ENCODE data around the gene CPEB1.
"Not testable (repeated sequence)": the region's sequence is repeated elsewhere in the genome, so short reads cannot be mapped to it uniquely, and the experiment has no call there.

The CPEB1 gene

DNA sequence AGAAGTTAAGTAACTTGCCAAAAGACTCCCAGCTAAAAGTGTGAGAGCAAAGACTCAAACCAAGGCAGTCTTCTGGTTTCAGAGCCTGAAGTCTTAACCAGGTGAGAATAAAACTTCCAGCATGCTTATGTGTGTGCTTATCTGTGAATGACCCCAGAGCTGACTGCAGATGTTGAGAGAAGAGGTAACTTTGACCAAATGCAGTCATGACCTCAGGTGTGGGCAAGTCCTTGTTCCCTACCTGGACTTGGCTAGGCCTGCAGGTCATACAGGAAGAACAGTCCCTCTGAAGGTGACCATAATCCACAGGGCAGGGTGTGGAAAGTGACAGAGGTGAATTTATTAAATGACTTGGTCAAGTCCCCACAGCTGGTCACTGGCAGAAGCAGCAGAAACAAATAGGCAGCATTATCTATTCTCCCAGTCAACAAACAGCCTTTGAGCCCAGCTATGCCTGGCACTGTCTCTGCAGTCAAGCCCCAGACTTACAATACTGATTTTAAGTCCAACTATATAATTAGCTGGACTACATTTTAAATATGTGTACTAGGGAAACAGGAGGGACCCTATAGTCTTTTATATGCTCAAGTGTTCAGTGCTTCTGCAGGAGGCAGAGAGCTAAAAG, 3.0 kb upstream of the CPEB1 start:
- Histone ChIP-seq H3K4me3 (ENCODE audit: insufficient read depth, low read depth, low read length) (no peak overlapping the region), H3K27me3 (ENCODE audit: control insufficient read depth, insufficient read depth, low read length, poor library complexity, severe bottlenecking) (peaks cover 59% of the 10 kb centered on the region), H3K4me1 (ENCODE audit: control insufficient read depth, insufficient read depth, low read length) (peaks cover 9% of the 10 kb centered on the region), H3K27ac (ENCODE audit: insufficient read depth, low read depth, low read length, poor library complexity, severe bottlenecking) (no peak overlapping the region), H3K36me3 (ENCODE audit: control insufficient read depth, insufficient read depth, low read length) (no peaks in the 10 kb centered on the region), H3K9me3 (ENCODE audit: control insufficient read depth, low read length) (no peaks in the 10 kb centered on the region)

GRCh38 chr15:82649226-82649999, 2.2 kb upstream of the CPEB1 start:
- peaks cover 66% of the 10 kb centered on the region for H3K27me3 ChIP-seq (ENCODE audit: control insufficient read depth, insufficient read depth, low read length, poor library complexity, severe bottlenecking)
- WGBS, 2 experiments: 89 to 91% methylated on average over 11 of the region's 11 CpGs
- H3K9me3 ChIP-seq (ENCODE audit: control insufficient read depth, low read length): no peaks in the 10 kb centered on the region
- H3K4me1 ChIP-seq (ENCODE audit: control insufficient read depth, insufficient read depth, low read length): peaks cover 9% of the 10 kb centered on the region
- no peak overlapping the region for H3K4me3 ChIP-seq (ENCODE audit: insufficient read depth, low read depth, low read length)
- no peaks in the 10 kb centered on the region for H3K36me3 ChIP-seq (ENCODE audit: control insufficient read depth, insufficient read depth, low read length)
- H3K27ac ChIP-seq (ENCODE audit: insufficient read depth, low read depth, low read length, poor library complexity, severe bottlenecking): no peak overlapping the region

- 14 to 15% methylated on average over 41 of the region's 41 CpGs for WGBS, 2 experiments
- H3K36me3 ChIP-seq (ENCODE audit: control insufficient read depth, insufficient read depth, low read length): no peaks in the 10 kb centered on the region
- peaks cover 76% of the 10 kb centered on the region for H3K27me3 ChIP-seq (ENCODE audit: control insufficient read depth, insufficient read depth, low read length, poor library complexity, severe bottlenecking)
- H3K4me1 ChIP-seq (ENCODE audit: control insufficient read depth, insufficient read depth, low read length): peaks cover 12% of the 10 kb centered on the region
- H3K9me3 ChIP-seq (ENCODE audit: control insufficient read depth, low read length): no peaks in the 10 kb centered on the region
- peak overlapping the region; percentile 28 for H3K4me3 ChIP-seq (ENCODE audit: insufficient read depth, low read depth, low read length)
- H3K27ac ChIP-seq (ENCODE audit: insufficient read depth, low read depth, low read length, poor library complexity, severe bottlenecking): no peak overlapping the region
These were observed 1.3 kb upstream of the CPEB1 start for GRCh38 chr15:82648257-82649103.

GRCh38 chr15:82647835-82648256, 683 bp upstream of the CPEB1 start:
- no peaks in the 10 kb centered on the region for H3K36me3 ChIP-seq (ENCODE audit: control insufficient read depth, insufficient read depth, low read length)
- peaks cover 73% of the 10 kb centered on the region for H3K27me3 ChIP-seq (ENCODE audit: control insufficient read depth, insufficient read depth, low read length, poor library complexity, severe bottlenecking)
- no peaks in the 10 kb centered on the region for H3K9me3 ChIP-seq (ENCODE audit: control insufficient read depth, low read length)
- peaks cover 12% of the 10 kb centered on the region for H3K4me1 ChIP-seq (ENCODE audit: control insufficient read depth, insufficient read depth, low read length)
- peak overlapping the region; percentile 28 for H3K4me3 ChIP-seq (ENCODE audit: insufficient read depth, low read depth, low read length)
- WGBS, 2 experiments: 1% methylated on average over 49 of the region's 49 CpGs
- H3K27ac ChIP-seq (ENCODE audit: insufficient read depth, low read depth, low read length, poor library complexity, severe bottlenecking): no peak overlapping the region

- H3K36me3 ChIP-seq (ENCODE audit: control insufficient read depth, insufficient read depth, low read length): no peaks in the 10 kb centered on the region
- peaks cover 79% of the 10 kb centered on the region for H3K27me3 ChIP-seq (ENCODE audit: control insufficient read depth, insufficient read depth, low read length, poor library complexity, severe bottlenecking)
- 31% methylated on average over 56 of the region's 56 CpGs for WGBS, 2 experiments
- peak overlapping the region; percentile 3 for H3K4me3 ChIP-seq (ENCODE audit: insufficient read depth, low read depth, low read length)
- no peak overlapping the region for H3K27ac ChIP-seq (ENCODE audit: insufficient read depth, low read depth, low read length, poor library complexity, severe bottlenecking)
- H3K9me3 ChIP-seq (ENCODE audit: control insufficient read depth, low read length): no peaks in the 10 kb centered on the region
- peaks cover 12% of the 10 kb centered on the region for H3K4me1 ChIP-seq (ENCODE audit: control insufficient read depth, insufficient read depth, low read length)
These were observed 716 bp downstream of the CPEB1 start for GRCh38 chr15:82646250-82647044.

DNA sequence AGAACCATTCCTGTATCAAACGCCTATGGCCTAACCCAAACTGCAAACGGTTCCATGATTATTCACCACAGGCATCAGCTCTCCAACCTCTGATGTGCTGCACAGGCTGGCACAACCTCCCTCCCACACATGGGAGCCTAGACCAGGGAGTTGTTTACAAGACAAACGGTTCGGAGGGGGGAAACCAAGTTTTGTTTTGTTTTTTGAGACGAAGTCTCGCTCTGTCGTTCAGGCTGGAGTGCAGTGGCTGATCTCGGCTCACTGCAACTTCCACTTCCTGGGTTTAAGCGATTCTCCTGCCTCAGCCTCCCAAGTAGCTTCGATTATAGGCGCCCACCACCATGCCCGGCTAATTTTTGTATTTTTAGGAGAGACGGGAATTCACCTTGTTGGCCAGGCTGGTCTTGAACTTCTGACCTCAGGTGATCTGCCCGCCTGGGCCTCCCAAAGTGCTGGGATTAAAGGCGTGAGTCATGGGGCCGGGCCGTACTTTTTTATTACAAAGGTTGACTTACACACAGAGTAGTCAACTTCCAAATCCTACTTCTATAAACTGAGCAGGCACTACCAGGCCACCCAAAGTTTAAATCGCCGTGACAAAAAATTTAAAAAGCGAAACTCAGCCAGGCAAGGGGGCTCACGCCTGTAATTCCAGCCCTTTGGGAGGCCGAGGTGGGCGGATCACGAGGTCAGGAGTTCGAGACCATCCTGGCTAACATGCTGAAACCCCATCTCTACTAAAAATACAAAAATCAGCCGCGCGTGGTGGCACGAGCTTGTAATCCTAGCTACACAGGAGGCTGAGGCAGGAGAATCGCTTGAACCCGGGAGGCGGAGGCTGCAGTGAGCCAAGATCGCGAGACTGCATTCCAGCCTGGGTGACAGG, 2.0 kb downstream of the CPEB1 start:
- Histone ChIP-seq H3K27me3 (ENCODE audit: control insufficient read depth, insufficient read depth, low read length, poor library complexity, severe bottlenecking) (peaks cover 85% of the 10 kb centered on the region), H3K4me1 (ENCODE audit: control insufficient read depth, insufficient read depth, low read length) (peaks cover 12% of the 10 kb centered on the region)
- 91 to 93% methylated on average over 34 of the region's 34 CpGs for WGBS, 2 experiments
- not testable (repeated sequence) for H3K36me3 ChIP-seq (ENCODE audit: control insufficient read depth, insufficient read depth, low read length); H3K4me3 ChIP-seq (ENCODE audit: insufficient read depth, low read depth, low read length); H3K27ac ChIP-seq (ENCODE audit: insufficient read depth, low read depth, low read length, poor library complexity, severe bottlenecking); H3K9me3 ChIP-seq (ENCODE audit: control insufficient read depth, low read length)

- H3K36me3 ChIP-seq (ENCODE audit: control insufficient read depth, insufficient read depth, low read length): no peaks in the 10 kb centered on the region
- H3K4me3 ChIP-seq (ENCODE audit: insufficient read depth, low read depth, low read length): no peak overlapping the region
- no peaks in the 10 kb centered on the region for H3K9me3 ChIP-seq (ENCODE audit: control insufficient read depth, low read length)
- no peak overlapping the region for H3K27ac ChIP-seq (ENCODE audit: insufficient read depth, low read depth, low read length, poor library complexity, severe bottlenecking)
- peaks cover 12% of the 10 kb centered on the region for H3K4me1 ChIP-seq (ENCODE audit: control insufficient read depth, insufficient read depth, low read length)
- 78 to 82% methylated on average over 3 of the region's 3 CpGs for WGBS, 2 experiments
- H3K27me3 ChIP-seq (ENCODE audit: control insufficient read depth, insufficient read depth, low read length, poor library complexity, severe bottlenecking): peaks cover 85% of the 10 kb centered on the region
These were observed 3.2 kb downstream of the CPEB1 start for GRCh38 chr15:82643992-82644391.

- no peak overlapping the region for H3K4me3 ChIP-seq (ENCODE audit: insufficient read depth, low read depth, low read length)
- peaks cover 80% of the 10 kb centered on the region for H3K27me3 ChIP-seq (ENCODE audit: control insufficient read depth, insufficient read depth, low read length, poor library complexity, severe bottlenecking)
- peaks cover 5% of the 10 kb centered on the region for H3K4me1 ChIP-seq (ENCODE audit: control insufficient read depth, insufficient read depth, low read length)
- no peak overlapping the region for H3K27ac ChIP-seq (ENCODE audit: insufficient read depth, low read depth, low read length, poor library complexity, severe bottlenecking)
- H3K9me3 ChIP-seq (ENCODE audit: control insufficient read depth, low read length): no peaks in the 10 kb centered on the region
- 79 to 88% methylated on average over 3 of the region's 3 CpGs for WGBS, 2 experiments
- H3K36me3 ChIP-seq (ENCODE audit: control insufficient read depth, insufficient read depth, low read length): no peaks in the 10 kb centered on the region
These were observed 4.5 kb downstream of the CPEB1 start for GRCh38 chr15:82642656-82643055.

DNA sequence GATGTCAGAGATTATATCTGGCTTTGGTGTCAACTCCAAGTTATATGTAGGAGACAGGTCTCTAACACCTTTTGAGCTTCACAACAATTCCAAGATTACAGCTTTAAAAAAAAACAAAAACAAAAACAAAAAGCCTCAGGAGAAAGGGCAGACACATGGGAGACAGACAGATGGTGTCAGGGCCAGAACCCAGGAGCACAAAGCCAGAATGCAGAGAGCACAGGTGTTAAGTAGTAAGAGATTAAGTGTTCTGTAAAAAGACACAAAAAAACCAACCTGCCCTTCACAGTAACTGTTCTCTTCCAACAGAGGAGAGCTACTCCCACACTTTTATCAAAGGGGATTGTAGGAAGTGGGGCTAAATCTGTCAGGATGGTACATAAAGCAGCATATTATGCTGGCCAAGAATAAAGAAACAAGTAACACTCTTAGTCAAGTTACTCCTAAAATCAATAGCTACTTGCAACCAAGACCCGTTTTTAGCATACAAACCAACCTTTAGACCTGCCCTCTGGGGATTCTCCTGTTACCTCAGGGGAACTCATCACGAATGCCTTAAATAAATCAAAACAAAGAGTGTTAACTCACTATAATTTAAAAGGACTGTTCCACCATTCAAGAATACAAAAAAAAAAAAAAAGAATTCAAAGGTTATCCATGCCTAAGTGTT, 5.9 kb downstream of the CPEB1 start:
- no peak overlapping the region for H3K4me3 ChIP-seq (ENCODE audit: insufficient read depth, low read depth, low read length)
- no peaks in the 10 kb centered on the region for H3K9me3 ChIP-seq (ENCODE audit: control insufficient read depth, low read length)
- WGBS, 2 experiments: 42 to 61% methylated on average over 2 of the region's 2 CpGs
- H3K27me3 ChIP-seq (ENCODE audit: control insufficient read depth, insufficient read depth, low read length, poor library complexity, severe bottlenecking): peaks cover 78% of the 10 kb centered on the region
- H3K4me1 ChIP-seq (ENCODE audit: control insufficient read depth, insufficient read depth, low read length): peaks cover 3% of the 10 kb centered on the region
- H3K36me3 ChIP-seq (ENCODE audit: control insufficient read depth, insufficient read depth, low read length): no peaks in the 10 kb centered on the region
- no peak overlapping the region for H3K27ac ChIP-seq (ENCODE audit: insufficient read depth, low read depth, low read length, poor library complexity, severe bottlenecking)

Measured in ectodermal cell (in vitro differentiated cells).